HEK293 (cell line): ENCODE data around the gene ALOXE3.
A peak's percentile ranks its signal among the peaks of the same experiment; 100 is the strongest.

Experiments used
- CTCF ChIA-PET: fragments of 350-600 bp; formaldehyde crosslinking; extraction: SDS; loops from one replicate; lab custom pipeline; 2021; ENCODE audit warnings: antibody characterized with exemption; lab: Yijun Ruan, JAX
- POLR2A ChIA-PET: fragments of 300-600 bp; formaldehyde crosslinking; extraction: SDS; loops from one replicate; lab custom pipeline; 2020; ENCODE audit warnings: antibody characterized with exemption, inconsistent platforms; lab: Yijun Ruan, JAX
- H3K27ac ChIP-seq: fragments of 200-500 bp; sonication (Bioruptor generic); 2 replicates; pipeline ENCODE4 v1.5.1; 2014; ENCODE audit warnings: low read depth, low read length, control low read depth, inconsistent platforms; ENCODE audit errors: extremely low read depth
- H3K36me3 ChIP-seq, 2 experiments: fragments of 200-500 bp in 1 of 2; sonication (Bioruptor generic) in 1 of 2; 1 replicate in 1 of 2; 2 replicates in 1 of 2; pipeline ENCODE4 v1.5.1; 2014 to 2017; ENCODE audit warnings: inconsistent platforms in 2 of 2, low read length in 2 of 2; ENCODE audit not compliant: control insufficient read depth in 2 of 2, insufficient read depth in 1 of 2
- H3K4me1 ChIP-seq: fragments of 200-500 bp; sonication (Bioruptor generic); 2 replicates; pipeline ENCODE4 v1.5.1; 2014; ENCODE audit warnings: mild to moderate bottlenecking, low read length, inconsistent platforms; ENCODE audit not compliant: control insufficient read depth, insufficient read depth
- H3K4me3 ChIP-seq: 2 replicates; pipeline ENCODE4 v1.5.1; 2011; ENCODE audit warnings: low read depth, mild to moderate bottlenecking, control low read depth, low read length, moderate library complexity
- H3K9me3 ChIP-seq: fragments of 200-500 bp; sonication (Bioruptor generic); 2 replicates; pipeline ENCODE4 v1.5.1; 2014; ENCODE audit warnings: low read depth, low read length, inconsistent platforms; ENCODE audit not compliant: control insufficient read depth, insufficient read depth
- ATF2 ChIP-seq: fragments of 450-650 bp; formaldehyde crosslinking; IDR thresholded peaks from 2 replicates; pipeline ENCODE4 v1.5.1; 2016; ENCODE audit warnings: missing biosample characterization, missing genetic modification characterization, low read depth
- GLIS2 ChIP-seq: fragments of 450-650 bp; formaldehyde crosslinking; IDR thresholded peaks from 2 replicates; pipeline ENCODE4 v1.5.1; 2016; ENCODE audit warnings: missing biosample characterization, missing genetic modification characterization
- SCRT2 ChIP-seq: fragments of 450-650 bp; formaldehyde crosslinking; IDR thresholded peaks from 2 replicates; pipeline ENCODE4 v1.5.1; 2016; ENCODE audit warnings: missing biosample characterization, missing genetic modification characterization
- TCF7L2 ChIP-seq: IDR thresholded peaks from 2 replicates; pipeline ENCODE4 v1.6.1; 2011; ENCODE audit warnings: low read depth, mild to moderate bottlenecking, inconsistent platforms, low read length, moderate library complexity, borderline replicate concordance
- ZBTB11 ChIP-seq: fragments of 450-650 bp; formaldehyde crosslinking; conservative IDR thresholded peaks from 2 replicates; pipeline ENCODE4 v1.5.1; 2016; ENCODE audit warnings: low read depth, missing biosample characterization, missing genetic modification characterization
- ZBTB26 ChIP-seq: fragments of 450-650 bp; formaldehyde crosslinking; optimal IDR thresholded peaks from 2 replicates; pipeline ENCODE3; 2016; ENCODE audit warnings: missing biosample characterization, mild to moderate bottlenecking, missing genetic modification characterization
- ZNF114 ChIP-seq: fragments of 450-650 bp; formaldehyde crosslinking; IDR thresholded peaks from 2 replicates; pipeline ENCODE4 v1.5.0; 2017; ENCODE audit warnings: missing biosample characterization, missing genetic modification characterization
- ZNF2 ChIP-seq: fragments of 450-650 bp; formaldehyde crosslinking; IDR thresholded peaks from 2 replicates; pipeline ENCODE4 v1.5.1; 2016; ENCODE audit warnings: missing biosample characterization, missing genetic modification characterization
- ZNF24 ChIP-seq: fragments of 450-650 bp; formaldehyde crosslinking; IDR thresholded peaks from 2 replicates; pipeline ENCODE4 v1.5.1; 2016; ENCODE audit warnings: missing biosample characterization, missing genetic modification characterization
- ZNF248 ChIP-seq: fragments of 450-650 bp; formaldehyde crosslinking; IDR thresholded peaks from 2 replicates; pipeline ENCODE4 v1.5.1; 2017; ENCODE audit warnings: missing biosample characterization, missing genetic modification characterization
- ZNF473 ChIP-seq: fragments of 450-650 bp; formaldehyde crosslinking; IDR thresholded peaks from 2 replicates; pipeline ENCODE4 v1.5.1; 2017; ENCODE audit warnings: missing biosample characterization, missing genetic modification characterization
- ZNF561 ChIP-seq: fragments of 450-650 bp; IDR thresholded peaks from 2 replicates; pipeline ENCODE4 v1.5.1; 2018; ENCODE audit warnings: missing biosample characterization, missing genetic modification characterization, borderline replicate concordance
- ZNF580 ChIP-seq: fragments of 450-650 bp; formaldehyde crosslinking; IDR thresholded peaks from 2 replicates; pipeline ENCODE4 v1.5.1; 2016; ENCODE audit warnings: missing biosample characterization, missing genetic modification characterization
- ZNF626 ChIP-seq: fragments of 450-650 bp; sonication (Bioruptor Pico); formaldehyde crosslinking; IDR thresholded peaks from 2 replicates; pipeline ENCODE4 v1.5.1; 2018; ENCODE audit warnings: missing biosample characterization, missing genetic modification characterization, inconsistent platforms
- ZNF76 ChIP-seq: fragments of 450-650 bp; formaldehyde crosslinking; IDR thresholded peaks from 2 replicates; pipeline ENCODE4; 2016; ENCODE audit warnings: low read depth, missing biosample characterization, missing genetic modification characterization, borderline replicate concordance
- ZNF837 ChIP-seq: fragments of 450-650 bp; formaldehyde crosslinking; IDR thresholded peaks from 2 replicates; pipeline ENCODE4 v1.5.1; 2016; ENCODE audit warnings: missing biosample characterization, missing genetic modification characterization
- ZSCAN18 ChIP-seq: fragments of 450-650 bp; formaldehyde crosslinking; IDR thresholded peaks from 2 replicates; pipeline ENCODE4 v1.5.1; 2016; ENCODE audit warnings: missing biosample characterization, missing genetic modification characterization

Gene ALOXE3

GRCh38 chr17:8151120-8151640, 32.9 kb upstream of the ALOXE3 start (continued):
- TF ChIP-seq ZBTB26 (tag by site-specific recombination) (peak; percentile 80), ZNF837 (no peak), ZNF561 (tag by site-specific recombination) (no peak), TCF7L2 (no peak), ATF2 (tag by site-specific recombination) (no peak), ZNF114 (tag by site-specific recombination) (no peak)

GRCh38 chr17:8150194-8151119, 32.1 kb upstream of the ALOXE3 start:
- POLR2A ChIA-PET: interaction anchor here (1.0 to 1.6 kb wide), 3 partner anchors 12 to 59 kb away, joined by 3 to 9 read pairs (median 4); no protein-coding TSS in a partner anchor
- H3K4me3 ChIP-seq: no peak overlapping the region
- H3K36me3 ChIP-seq: peaks cover 0 to 51% of the 10 kb centered on the region in 2 experiments; a peak in 1 of 3 replicates

GRCh38 chr17:8149419-8150193, 31.3 kb upstream of the ALOXE3 start:
- Histone ChIP-seq H3K9me3 (no peaks in the 10 kb centered on the region), H3K4me1 (peaks cover 14% of the 10 kb centered on the region), H3K4me3 (no peak overlapping the region)
- POLR2A ChIA-PET: interaction anchor here (1.6 kb wide), 1 partner anchor 12 kb away, joined by 9 read pairs; no protein-coding TSS in a partner anchor
- TF ChIP-seq ZNF626 (tag by site-specific recombination): no peak
- TF ChIP-seq, all 188 proteins: peak for 0
- CTCF ChIA-PET: interaction anchor here (0.6 to 3.8 kb wide), 3 partner anchors 10 to 76 kb away, joined by 4 to 19 read pairs (median 13); no protein-coding TSS in a partner anchor
- Histone ChIP-seq H3K27ac (no peak overlapping the region), H3K36me3 (peaks cover 0 to 56% of the 10 kb centered on the region in 2 experiments; a peak in 1 of 3 replicates)

More at GRCh38 chr17:8150194-8151119, 32.1 kb upstream of the ALOXE3 start:
- Histone ChIP-seq H3K4me1 (peaks cover 20% of the 10 kb centered on the region), H3K27ac (no peak overlapping the region; the same call in 1 of the 2 replicates), H3K9me3 (no peaks in the 10 kb centered on the region)
- CTCF ChIA-PET: interaction anchor here (0.9 to 3.8 kb wide), 3 partner anchors 11 to 31 kb away, joined by 3 to 19 read pairs (median 13); no protein-coding TSS in a partner anchor
- TF ChIP-seq ZNF76 (tag by site-specific recombination): no peak
- peak; percentile 60 for TF ChIP-seq SCRT2 (tag by site-specific recombination)

- peaks cover 0 to 66% of the 10 kb centered on the region in 2 experiments; a peak in 1 of 3 replicates for H3K36me3 ChIP-seq
- POLR2A ChIA-PET: no interaction called here
- CTCF ChIA-PET: interaction anchor here (0.7 to 3.8 kb wide), 4 partner anchors 9 to 111 kb away, joined by 3 to 19 read pairs (median 8); no protein-coding TSS in a partner anchor
- TF ChIP-seq ZNF2 (tag by site-specific recombination): no peak
- TF ChIP-seq GLIS2 (tag by site-specific recombination): no peak
- no peak for TF ChIP-seq ZNF580 (tag by site-specific recombination)
- no peak for TF ChIP-seq ZNF248 (tag by site-specific recombination)
- TF ChIP-seq ZNF473 (tag by site-specific recombination): no peak
- TF ChIP-seq ZSCAN18: no peak
- TF ChIP-seq ZNF24: no peak
- no peak for TF ChIP-seq ZBTB11
These were observed 30.2 kb upstream of the ALOXE3 start for GRCh38 chr17:8148560-8148959.

More at GRCh38 chr17:8148560-8148959, 30.2 kb upstream of the ALOXE3 start:
- Histone ChIP-seq H3K4me1 (peaks cover 7% of the 10 kb centered on the region), H3K27ac (no peak overlapping the region), H3K9me3 (no peaks in the 10 kb centered on the region), H3K4me3 (no peak overlapping the region)
